Thyroid gland (tissue), 4 donors: Measurements from ENCODE around the gene COG6.

Source experiments
- POLR2A ChIP-seq, 2 donors: fragments of 450-650 bp; IDR thresholded peaks; one replicate each; pipeline ENCODE4 v1.6.1; 2017; ENCODE audit warnings: antibody characterized with exemption in 2 of 2, mild to moderate bottlenecking in 2 of 2, moderate library complexity in 1 of 2
- TF ChIP-seq, protein P1 (sequence below), 6 experiments: fragments of 200-600 bp in 3 of 6; fragments of 450-650 bp in 3 of 6; sonication (generic) in 3 of 6; IDR thresholded peaks; one replicate each; pipeline ENCODE4 v1.5.1; 2016 to 2019; ENCODE audit warnings: antibody characterized with exemption in 6 of 6, mild to moderate bottlenecking in 2 of 6, inconsistent platforms in 1 of 6, moderate library complexity in 1 of 6

DNA sequence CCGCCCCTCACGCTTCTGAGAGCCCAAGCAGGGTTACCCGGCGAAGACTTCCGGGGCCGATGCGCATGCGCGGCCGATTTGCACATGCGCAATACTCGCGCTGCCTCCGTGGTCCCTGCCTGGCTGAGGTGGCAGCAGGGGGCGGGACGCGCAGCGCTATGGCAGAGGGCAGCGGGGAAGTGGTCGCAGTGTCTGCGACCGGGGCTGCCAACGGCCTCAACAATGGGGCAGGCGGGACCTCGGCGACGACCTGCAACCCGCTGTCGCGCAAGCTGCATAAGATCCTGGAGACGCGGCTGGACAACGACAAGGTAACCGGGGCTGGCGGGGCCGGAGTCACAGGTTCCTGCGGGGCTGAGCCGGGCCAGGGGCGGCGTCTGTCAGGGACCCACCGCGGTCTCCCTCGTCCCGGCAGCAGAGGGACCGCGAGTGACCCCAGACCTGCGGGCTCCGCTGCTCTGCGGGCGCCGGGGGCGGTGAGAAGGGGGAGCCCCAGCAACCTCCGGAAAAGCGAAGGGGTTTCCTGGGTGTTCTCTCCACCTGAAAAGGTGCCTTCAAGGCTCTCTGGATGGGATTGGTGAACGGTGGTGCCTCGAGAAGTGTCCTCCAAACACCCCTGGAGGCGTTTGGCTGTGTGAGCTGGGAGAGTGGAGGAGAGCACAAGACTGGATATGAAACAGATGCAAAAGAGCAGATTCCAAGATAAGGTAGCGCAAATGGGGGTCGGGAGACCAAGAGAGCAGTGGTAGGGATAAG, at the start of gene COG6:
- TF ChIP-seq, protein P1, sequence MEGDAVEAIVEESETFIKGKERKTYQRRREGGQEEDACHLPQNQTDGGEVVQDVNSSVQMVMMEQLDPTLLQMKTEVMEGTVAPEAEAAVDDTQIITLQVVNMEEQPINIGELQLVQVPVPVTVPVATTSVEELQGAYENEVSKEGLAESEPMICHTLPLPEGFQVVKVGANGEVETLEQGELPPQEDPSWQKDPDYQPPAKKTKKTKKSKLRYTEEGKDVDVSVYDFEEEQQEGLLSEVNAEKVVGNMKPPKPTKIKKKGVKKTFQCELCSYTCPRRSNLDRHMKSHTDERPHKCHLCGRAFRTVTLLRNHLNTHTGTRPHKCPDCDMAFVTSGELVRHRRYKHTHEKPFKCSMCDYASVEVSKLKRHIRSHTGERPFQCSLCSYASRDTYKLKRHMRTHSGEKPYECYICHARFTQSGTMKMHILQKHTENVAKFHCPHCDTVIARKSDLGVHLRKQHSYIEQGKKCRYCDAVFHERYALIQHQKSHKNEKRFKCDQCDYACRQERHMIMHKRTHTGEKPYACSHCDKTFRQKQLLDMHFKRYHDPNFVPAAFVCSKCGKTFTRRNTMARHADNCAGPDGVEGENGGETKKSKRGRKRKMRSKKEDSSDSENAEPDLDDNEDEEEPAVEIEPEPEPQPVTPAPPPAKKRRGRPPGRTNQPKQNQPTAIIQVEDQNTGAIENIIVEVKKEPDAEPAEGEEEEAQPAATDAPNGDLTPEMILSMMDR (IDR thresholded peaks at IDR 0.05), result peak in 2 of 6 experiments; percentile 15 to 17
- peak; percentile 42 to 90 for TF ChIP-seq POLR2A (IDR thresholded peaks at IDR 0.05)
